Sigmoid colon (tissue), 7 donors: ENCODE results near the gene AAR2. TPM values are rescaled to one million over a fixed set of nuclear protein-coding genes. Genes with fewer than 3 reads are reported as not detected.

Experiments used
- DNase-seq: peaks from one replicate; pipeline ENCODE4 v3.0.0-alpha.2; 2019
- H3K27ac ChIP-seq, 4 donors: fragments of 200-600 bp; sonication (generic); one replicate each; pipeline ENCODE4 v1.5.1; 2016 to 2019; ENCODE audit warnings: mild to moderate bottlenecking in 1 of 4
- H3K27me3 ChIP-seq, 3 donors: fragments of 200-600 bp; sonication (generic); one replicate each; pipeline ENCODE4 v1.5.1; 2019; ENCODE audit warnings: mild to moderate bottlenecking in 1 of 3
- H3K36me3 ChIP-seq, 4 donors: fragments of 200-600 bp; sonication (generic); one replicate each; pipeline ENCODE4 v1.5.1; 2016 to 2019
- H3K4me1 ChIP-seq, 4 donors: fragments of 200-600 bp; sonication (generic); one replicate each; pipeline ENCODE4 v1.5.1; 2017 to 2019
- H3K4me3 ChIP-seq, 4 donors: fragments of 200-600 bp; sonication (generic); one replicate each; pipeline ENCODE4 v1.5.1; 2017 to 2019; ENCODE audit warnings: mild to moderate bottlenecking in 2 of 4, moderate library complexity in 1 of 4
- H3K9me3 ChIP-seq, 4 donors: fragments of 200-600 bp in 3 of 4; sonication (generic) in 3 of 4; one replicate each; pipeline versions ENCODE4 v1.5.1 to v1.6.1; 2013 to 2019
- CTCF ChIP-seq, 4 experiments: fragments of 450-650 bp in 3 of 4; fragments of 200-600 bp in 1 of 4; IDR thresholded peaks; one replicate each; pipeline ENCODE4 v1.5.1; 2016 to 2019; ENCODE audit warnings: antibody characterized with exemption in 4 of 4, mild to moderate bottlenecking in 3 of 4, moderate library complexity in 2 of 4
- EP300 ChIP-seq, 4 donors: sonication (generic); formaldehyde crosslinking; IDR thresholded peaks; one replicate each; pipeline ENCODE4 v1.6.1; 2017; ENCODE audit warnings: antibody characterized with exemption in 4 of 4
- POLR2A ChIP-seq, 2 donors: fragments of 450-650 bp; IDR thresholded peaks; one replicate each; pipeline ENCODE4 v1.6.1; 2016; ENCODE audit warnings: antibody characterized with exemption in 2 of 2, mild to moderate bottlenecking in 2 of 2, moderate library complexity in 2 of 2
- POLR2AphosphoS5 ChIP-seq, 4 donors: sonication (generic); formaldehyde crosslinking; IDR thresholded peaks; one replicate each; pipeline ENCODE4 v1.6.1; 2017; ENCODE audit warnings: antibody characterized with exemption in 4 of 4
- WGBS, 2 donors: extraction: QIAGEN DNeasy Blood & Tissue Kit; methylation state at CpG; one replicate each; pipeline ENCODE4 v1.1.7; 2013; 5-methylcytosine and 5-hydroxymethylcytosine counted together
- intact Hi-C: fragments of 100-400 bp; cut with DNase I; formaldehyde crosslinking; loops from one replicate; pipeline ENCODE4 v1.15.1; 2023
- polyA plus RNA-seq, 3 donors: library from polyadenylated mRNA; stranded (reverse); fragments of 200-250 nt; gene quantifications; one replicate each; pipeline ENCODE4 v1.2.3, GENCODE V29; 2013
- total RNA-seq, 4 donors: library from RNA; depleted of rRNA; stranded (reverse); fragments of >200 nt; gene quantifications; one replicate each; pipeline ENCODE4 v1.1.0, GENCODE V29; 2016
- donor health status: healthy with polysubstance abuse.
- donor health status: Bipolar disorder and iron deficiency.
- donor health status: healthy.

AAR2 gene
- total and polyA plus RNA-seq, 7 donors = 11.4 to 39.6 (median 26.5) TPM

- Histone ChIP-seq H3K27ac (no peak overlapping the region), H3K36me3 (no peaks in the 10 kb centered on the region), H3K27me3 (peaks cover 0 to 26% (median 13%) of the 10 kb centered on the region in 3 donors), H3K9me3 (no peaks in the 10 kb centered on the region), H3K4me1 (no peaks in the 10 kb centered on the region), H3K4me3 (no peak overlapping the region)
- WGBS, 2 donors = 81 to 84% methylated on average over 12 of the region's 12 CpGs
- intact Hi-C loops = no loop called here
- TF ChIP-seq POLR2AphosphoS5 (IDR thresholded peaks at IDR 0.05) (no peak), EP300 (IDR thresholded peaks at IDR 0.05) (no peak), POLR2A (IDR thresholded peaks at IDR 0.05) (no peak)
- DNase-seq = peak; percentile 26
These were observed 39.3 kb downstream of the AAR2 start for GRCh38 chr20:36275441-36276189.

- Histone ChIP-seq H3K9me3 (no peaks in the 10 kb centered on the region), H3K36me3 (no peaks in the 10 kb centered on the region), H3K27ac (no peak overlapping the region), H3K4me3 (no peak overlapping the region), H3K27me3 (peaks cover 0 to 29% (median 13%) of the 10 kb centered on the region in 3 donors), H3K4me1 (no peaks in the 10 kb centered on the region)
- peak; percentile 20 for DNase-seq
- intact Hi-C loops = no loop called here
- TF ChIP-seq CTCF (IDR thresholded peaks at IDR 0.05) (no peak), POLR2AphosphoS5 (IDR thresholded peaks at IDR 0.05) (no peak), POLR2A (IDR thresholded peaks at IDR 0.05) (no peak), EP300 (IDR thresholded peaks at IDR 0.05) (no peak)
- WGBS, 2 donors = 66 to 77% methylated on average over 9 of the region's 9 CpGs
These were observed 41.3 kb downstream of the AAR2 start for GRCh38 chr20:36277546-36277945.

GRCh38 chr20:36279362-36279761 lies 43.1 kb downstream of the AAR2 start:
- 76% methylated on average over 5 of the region's 5 CpGs for WGBS, 2 donors
- intact Hi-C loops = no loop called here
- Histone ChIP-seq H3K27me3 (peaks cover 0 to 16% (median 4%) of the 10 kb centered on the region in 3 donors), H3K36me3 (no peaks in the 10 kb centered on the region), H3K27ac (no peak overlapping the region), H3K4me3 (no peak overlapping the region), H3K9me3 (no peaks in the 10 kb centered on the region), H3K4me1 (no peaks in the 10 kb centered on the region)
- TF ChIP-seq POLR2A (IDR thresholded peaks at IDR 0.05) = no peak
- DNase-seq = peak; percentile 45

GRCh38 chr20:36279776-36280175 lies 43.5 kb downstream of the AAR2 start:
- peaks cover 0 to 13% (median under 1%) of the 10 kb centered on the region in 3 donors for H3K27me3 ChIP-seq
- intact Hi-C loops = no loop called here
- DNase-seq = peak; percentile 37

GRCh38 chr20:36281785-36282380 lies 45.6 kb downstream of the AAR2 start:
- peaks cover 0 to 8% (median 0%) of the 10 kb centered on the region in 3 donors for H3K27me3 ChIP-seq
- DNase-seq = peak; percentile 24
- no peaks in the 10 kb centered on the region for H3K9me3 ChIP-seq
- H3K27ac ChIP-seq = no peak overlapping the region
- no peak overlapping the region for H3K4me3 ChIP-seq
- intact Hi-C loops = no loop called here
- no peak for TF ChIP-seq POLR2AphosphoS5 (IDR thresholded peaks at IDR 0.05)
- no peak for TF ChIP-seq EP300 (IDR thresholded peaks at IDR 0.05)
- TF ChIP-seq CTCF (IDR thresholded peaks at IDR 0.05) = no peak
- no peak for TF ChIP-seq POLR2A (IDR thresholded peaks at IDR 0.05)
- 83 to 86% methylated on average over 10 of the region's 10 CpGs for WGBS, 2 donors
- H3K36me3 ChIP-seq = no peaks in the 10 kb centered on the region
- no peaks in the 10 kb centered on the region for H3K4me1 ChIP-seq

More at GRCh38 chr20:36279776-36280175, 43.5 kb downstream of the AAR2 start:
- no peaks in the 10 kb centered on the region for H3K4me1 ChIP-seq
- WGBS, 2 donors = 75 to 76% methylated on average over 6 of the region's 6 CpGs
- H3K4me3 ChIP-seq = no peak overlapping the region
- no peaks in the 10 kb centered on the region for H3K36me3 ChIP-seq
- H3K9me3 ChIP-seq = no peaks in the 10 kb centered on the region
- no peak overlapping the region for H3K27ac ChIP-seq
- no peak for TF ChIP-seq CTCF (IDR thresholded peaks at IDR 0.05)
- TF ChIP-seq POLR2AphosphoS5 (IDR thresholded peaks at IDR 0.05) = no peak
- TF ChIP-seq EP300 (IDR thresholded peaks at IDR 0.05) = no peak
- no peak for TF ChIP-seq POLR2A (IDR thresholded peaks at IDR 0.05)
